Liver (tissue), 9 donors: Measurements from ENCODE around the gene SCYGR4. TPM values are rescaled to one million over a fixed set of nuclear protein-coding genes. Genes with fewer than 3 reads are reported as not detected.

Source experiments
- DNase-seq: peaks from one replicate; pipeline ENCODE4 v3.0.0-alpha.2; 2017; ENCODE audit warnings: low spot score
- H3K27ac ChIP-seq, 2 donors: one replicate each; pipeline ENCODE4 v1.7.0; 2013; ENCODE audit warnings: inconsistent platforms in 2 of 2, low read length in 2 of 2, control low read depth in 1 of 2, low read depth in 1 of 2, mild to moderate bottlenecking in 1 of 2
- H3K27me3 ChIP-seq, 4 donors: one replicate each; pipeline versions ENCODE4 v1.6.1 to v1.7.0; 2013; ENCODE audit warnings: low read length in 3 of 4, inconsistent platforms in 1 of 4, mild to moderate bottlenecking in 1 of 4, moderate library complexity in 1 of 4; ENCODE audit not compliant: control insufficient read depth in 4 of 4, insufficient read depth in 4 of 4
- H3K36me3 ChIP-seq, 4 donors: one replicate each; pipeline versions ENCODE4 v1.6.1 to v1.7.0; 2013; ENCODE audit warnings: low read length in 3 of 4, mild to moderate bottlenecking in 3 of 4, low read depth in 1 of 4, moderate library complexity in 1 of 4; ENCODE audit not compliant: control insufficient read depth in 4 of 4, insufficient read depth in 3 of 4
- H3K4me1 ChIP-seq, 4 donors: one replicate each; pipeline versions ENCODE4 v1.6.1 to v1.7.0; 2013; ENCODE audit warnings: low read length in 3 of 4, mild to moderate bottlenecking in 3 of 4, moderate library complexity in 1 of 4; ENCODE audit not compliant: control insufficient read depth in 4 of 4, insufficient read depth in 4 of 4
- H3K4me3 ChIP-seq, 3 donors: one replicate each; pipeline versions ENCODE4 v1.6.1 to v1.7.0; 2013; ENCODE audit warnings: low read length in 3 of 3, control low read depth in 1 of 3, low read depth in 1 of 3, mild to moderate bottlenecking in 1 of 3
- H3K9ac ChIP-seq, 2 donors: one replicate each; pipeline ENCODE4 v1.7.0; 2013; ENCODE audit warnings: low read length in 2 of 2, mild to moderate bottlenecking in 2 of 2, moderate library complexity in 2 of 2, control low read depth in 1 of 2, low read depth in 1 of 2
- H3K9me3 ChIP-seq, 4 donors: one replicate each; pipeline versions ENCODE4 v1.6.1 to v1.7.0; 2013; ENCODE audit warnings: low read length in 3 of 4; ENCODE audit not compliant: control insufficient read depth in 4 of 4
- CTCF ChIP-seq: fragments of 150-350 bp; IDR thresholded peaks from 2 replicates; pipeline ENCODE4 v1.5.1; 2017; ENCODE audit warnings: improper control_type of control experiment, low read depth, low read length; ENCODE audit not compliant: missing input control
- EGR1 ChIP-seq, 2 donors: IDR thresholded peaks; 2 replicates each; pipeline ENCODE4 v1.6.1; 2016 to 2018; ENCODE audit warnings: antibody characterized with exemption in 2 of 2, low read depth in 2 of 2
- FOXA1 ChIP-seq: IDR thresholded peaks from 2 replicates; pipeline ENCODE4 v1.6.1; 2016; ENCODE audit warnings: antibody characterized with exemption
- FOXA2 ChIP-seq: IDR thresholded peaks from 2 replicates; pipeline ENCODE4 v1.6.1; 2016; ENCODE audit warnings: antibody characterized with exemption
- GABPA ChIP-seq, 2 donors: IDR thresholded peaks in 1 of 2; conservative IDR thresholded peaks in 1 of 2; 2 replicates each; pipeline ENCODE4 v1.6.1; 2016; ENCODE audit warnings: antibody characterized with exemption in 2 of 2, mild to moderate bottlenecking in 1 of 2, moderate library complexity in 1 of 2
- HNF4A ChIP-seq, 2 donors: conservative IDR thresholded peaks; 2 replicates each; pipeline ENCODE4 v1.6.1; 2016; ENCODE audit warnings: antibody characterized with exemption in 2 of 2, mild to moderate bottlenecking in 2 of 2
- HNF4G ChIP-seq: IDR thresholded peaks from 2 replicates; pipeline ENCODE4 v1.6.1; 2016; ENCODE audit warnings: antibody characterized with exemption
- JUND ChIP-seq, 2 donors: IDR thresholded peaks; 2 replicates each; pipeline ENCODE4 v1.6.1; 2016; ENCODE audit warnings: antibody characterized with exemption in 2 of 2
- MAX ChIP-seq: IDR thresholded peaks from 2 replicates; pipeline ENCODE4 v1.6.1; 2016; ENCODE audit warnings: antibody characterized with exemption
- NR2F2 ChIP-seq: IDR thresholded peaks from 2 replicates; pipeline ENCODE4 v1.6.1; 2016; ENCODE audit warnings: antibody characterized with exemption
- RAD21 ChIP-seq, 2 donors: IDR thresholded peaks; 2 replicates each; pipeline ENCODE4 v1.6.1; 2016; ENCODE audit warnings: antibody characterized with exemption in 2 of 2, mild to moderate bottlenecking in 2 of 2
- REST ChIP-seq: IDR thresholded peaks from 2 replicates; pipeline ENCODE4 v1.6.1; 2016; ENCODE audit warnings: antibody characterized with exemption, mild to moderate bottlenecking
- RXRA ChIP-seq, 2 donors: IDR thresholded peaks; 2 replicates each; pipeline ENCODE4 v1.6.1; 2017 to 2018; ENCODE audit warnings: antibody characterized with exemption in 2 of 2, mild to moderate bottlenecking in 1 of 2
- SP1 ChIP-seq: IDR thresholded peaks from 2 replicates; pipeline ENCODE4 v1.6.1; 2018; ENCODE audit warnings: antibody characterized with exemption, mild to moderate bottlenecking
- TAF1 ChIP-seq: conservative IDR thresholded peaks from 2 replicates; pipeline ENCODE4 v1.6.1; 2016; ENCODE audit warnings: antibody characterized with exemption, mild to moderate bottlenecking
- YY1 ChIP-seq: IDR thresholded peaks from 2 replicates; pipeline ENCODE4 v1.6.1; 2016; ENCODE audit warnings: antibody characterized with exemption, mild to moderate bottlenecking
- WGBS: extraction: QIAGEN DNeasy Blood & Tissue Kit; methylation state at CpG from one replicate; pipeline ENCODE4 v1.1.7; 2013; 5-methylcytosine and 5-hydroxymethylcytosine counted together
- polyA plus RNA-seq, 2 donors: library from polyadenylated mRNA; stranded (reverse) in 1 of 2; unstranded in 1 of 2; fragments of 200-250 nt in 1 of 2; fragments of >200 nt in 1 of 2; fragmentation: Nextera tagmentation in 1 of 2; extraction: Ambion mirVana in 1 of 2; gene quantifications; one replicate each; pipeline versions ENCODE4 v1.2.1 to v1.2.3, GENCODE V29; 2013 to 2015
- total RNA-seq, 2 donors: library from RNA; depleted of rRNA; stranded (reverse); fragments of >200 nt; gene quantifications; one replicate each; pipeline ENCODE4 v1.2.3, GENCODE V29; 2014
- TF ChIP-seq, protein P1 (sequence below): IDR thresholded peaks from 2 replicates; pipeline ENCODE4 v1.6.1; 2016; ENCODE audit warnings: antibody characterized with exemption
- TF ChIP-seq, protein P2 (sequence below): IDR thresholded peaks from 2 replicates; pipeline ENCODE4 v1.6.1; 2016; ENCODE audit warnings: antibody characterized with exemption
- donor health status: healthy.
- donor health status: healthy.
- donor health status: healthy.
- donor health status: healthy.
- donor health status: healthy.

SCYGR4 gene
- total and polyA plus RNA-seq, 4 donors, result not detected

GRCh38 chr2:227614246-227614645 is 3.1 kb upstream of the SCYGR4 start (continued):
- TF ChIP-seq EGR1 (IDR thresholded peaks at IDR 0.05; ENCODE audit: low read depth in 2 of 2) (no peak), MAX (no peak), HNF4G (no peak)

DNA sequence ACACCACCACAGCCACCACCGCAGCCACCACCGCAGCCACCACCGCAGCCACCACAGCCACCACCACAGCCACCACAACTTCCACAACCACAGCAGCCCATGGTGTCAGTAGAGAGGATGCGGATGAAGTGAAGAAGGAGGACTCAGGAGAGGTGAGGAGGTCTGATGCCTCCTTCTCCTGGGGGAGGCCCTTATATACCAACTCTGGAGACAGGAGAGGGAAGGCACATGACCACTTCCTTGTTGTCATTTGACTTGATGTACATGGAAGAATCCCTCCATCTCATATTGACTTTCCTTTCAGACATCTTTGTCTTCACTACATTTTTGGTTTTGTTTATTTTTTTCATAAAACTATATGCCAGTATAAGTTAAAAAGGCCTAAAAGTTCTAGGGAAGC is 2.6 kb upstream of the SCYGR4 start, which contains the start of gene SCYGR3:
TSS of gene SCYGR3 (minus strand) at position 101 of the 400 bp plus-strand sequence. CDS start at position 101, 0 bp downstream.
- no peak for DNase-seq
- TF ChIP-seq SP1 (no peak), CTCF (no peak), FOXA1 (no peak), RXRA (IDR thresholded peaks at IDR 0.05) (no peak), MAX (no peak), GABPA (IDR thresholded peaks at IDR 0.05 in 1 of 2, conservative IDR thresholded peaks at IDR 0.05 in 1 of 2) (no peak), JUND (IDR thresholded peaks at IDR 0.05) (no peak), EGR1 (IDR thresholded peaks at IDR 0.05; ENCODE audit: low read depth in 2 of 2) (no peak), REST (no peak), YY1 (no peak), NR2F2 (no peak), HNF4G (no peak), FOXA2 (no peak), RAD21 (IDR thresholded peaks at IDR 0.05) (no peak), HNF4A (conservative IDR thresholded peaks at IDR 0.05) (no peak), TAF1 (no peak)
- TF ChIP-seq, protein P1, sequence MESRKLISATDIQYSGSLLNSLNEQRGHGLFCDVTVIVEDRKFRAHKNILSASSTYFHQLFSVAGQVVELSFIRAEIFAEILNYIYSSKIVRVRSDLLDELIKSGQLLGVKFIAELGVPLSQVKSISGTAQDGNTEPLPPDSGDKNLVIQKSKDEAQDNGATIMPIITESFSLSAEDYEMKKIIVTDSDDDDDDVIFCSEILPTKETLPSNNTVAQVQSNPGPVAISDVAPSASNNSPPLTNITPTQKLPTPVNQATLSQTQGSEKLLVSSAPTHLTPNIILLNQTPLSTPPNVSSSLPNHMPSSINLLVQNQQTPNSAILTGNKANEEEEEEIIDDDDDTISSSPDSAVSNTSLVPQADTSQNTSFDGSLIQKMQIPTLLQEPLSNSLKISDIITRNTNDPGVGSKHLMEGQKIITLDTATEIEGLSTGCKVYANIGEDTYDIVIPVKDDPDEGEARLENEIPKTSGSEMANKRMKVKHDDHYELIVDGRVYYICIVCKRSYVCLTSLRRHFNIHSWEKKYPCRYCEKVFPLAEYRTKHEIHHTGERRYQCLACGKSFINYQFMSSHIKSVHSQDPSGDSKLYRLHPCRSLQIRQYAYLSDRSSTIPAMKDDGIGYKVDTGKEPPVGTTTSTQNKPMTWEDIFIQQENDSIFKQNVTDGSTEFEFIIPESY, result no peak
- TF ChIP-seq, protein P2, sequence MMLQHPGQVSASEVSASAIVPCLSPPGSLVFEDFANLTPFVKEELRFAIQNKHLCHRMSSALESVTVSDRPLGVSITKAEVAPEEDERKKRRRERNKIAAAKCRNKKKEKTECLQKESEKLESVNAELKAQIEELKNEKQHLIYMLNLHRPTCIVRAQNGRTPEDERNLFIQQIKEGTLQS, result no peak
- H3K36me3 ChIP-seq, result no peaks in the 10 kb centered on the region
- no peak within 1 kb of the TSS for H3K4me3 ChIP-seq
- no peak within 1 kb of the TSS for H3K9ac ChIP-seq
- H3K4me1 ChIP-seq, result peaks cover 0 to 2% (median 0%) of the 10 kb centered on the region in 4 donors
- no peaks in the 10 kb centered on the region for H3K27me3 ChIP-seq
- no peaks in the 10 kb centered on the region for H3K9me3 ChIP-seq
- WGBS, result 96% methylated on average over 4 of the region's 4 CpGs
- no peak within 1 kb of the TSS for H3K27ac ChIP-seq
